ENCODE results near the gene ERMARD. TPM values are rescaled to one million over a fixed set of nuclear protein-coding genes. Genes with fewer than 3 reads are reported as not detected.

Gene ERMARD
- total RNA-seq, 1 experiment from 2014 or later = 19.6 TPM

GRCh38 chr6:169826697-169827096 is 75.3 kb downstream of the ERMARD start:
- intact Hi-C loops (cut with micrococcal nuclease; ENCODE audit: unreplicated experiment) = no loop called here
- Histone ChIP-seq H3K4me3 (ENCODE audit: low read depth, low read length, poor library complexity, severe bottlenecking) (no peak overlapping the region), H3K4me1 (ENCODE audit: insufficient read depth, low read length, poor library complexity, severe bottlenecking) (no peaks in the 10 kb centered on the region), H3K27me3 (replicated peaks; ENCODE audit: insufficient read depth, low read depth, low read length, poor library complexity) (no peaks in the 10 kb centered on the region), H3K27ac (ENCODE audit: low read depth, low read length, poor library complexity, severe bottlenecking) (no peak overlapping the region), H3K36me3 (ENCODE audit: insufficient read depth, low read length, poor library complexity, severe bottlenecking) (no peaks in the 10 kb centered on the region), H3K9me3 (ENCODE audit: low read depth, low read length, poor library complexity, severe bottlenecking) (no peaks in the 10 kb centered on the region)
- no peak for DNase-seq (ENCODE audit: low spot score)
- CTCF ChIA-PET = no interaction called here
- POLR2A ChIA-PET (ENCODE audit: low non-redundant PET) = no interaction called here
- BruUV-seq (replicated peaks) = no TSS peak
- no peak for TF ChIP-seq EZH2 (IDR thresholded peaks at IDR 0.05; ENCODE audit: borderline replicate concordance, low read depth, low read length, poor library complexity, severe bottlenecking)
- TF ChIP-seq CTCF (conservative IDR thresholded peaks at IDR 0.05; ENCODE audit: low read depth, low read length) = no peak

- H3K4me1 ChIP-seq (ENCODE audit: insufficient read depth, low read length, poor library complexity, severe bottlenecking) = peaks cover 6% of the 10 kb centered on the region
- no peaks in the 10 kb centered on the region for H3K9me3 ChIP-seq (ENCODE audit: low read depth, low read length, poor library complexity, severe bottlenecking)
- no peaks in the 10 kb centered on the region for H3K27me3 ChIP-seq (replicated peaks; ENCODE audit: insufficient read depth, low read depth, low read length, poor library complexity)
- CTCF ChIA-PET = no interaction called here
- no peak overlapping the region for H3K27ac ChIP-seq (ENCODE audit: low read depth, low read length, poor library complexity, severe bottlenecking)
- intact Hi-C loops (cut with micrococcal nuclease; ENCODE audit: unreplicated experiment) = no loop called here
- no peak for TF ChIP-seq CTCF (conservative IDR thresholded peaks at IDR 0.05; ENCODE audit: low read depth, low read length)
- TF ChIP-seq EZH2 (IDR thresholded peaks at IDR 0.05; ENCODE audit: borderline replicate concordance, low read depth, low read length, poor library complexity, severe bottlenecking) = no peak
- POLR2A ChIA-PET (ENCODE audit: low non-redundant PET) = no interaction called here
- no peak overlapping the region for H3K4me3 ChIP-seq (ENCODE audit: low read depth, low read length, poor library complexity, severe bottlenecking)
- H3K36me3 ChIP-seq (ENCODE audit: insufficient read depth, low read length, poor library complexity, severe bottlenecking) = no peaks in the 10 kb centered on the region
- no TSS peak for BruUV-seq (replicated peaks)
- DNase-seq (ENCODE audit: low spot score) = no peak
These were observed 75.9 kb downstream of the ERMARD start for GRCh38 chr6:169827290-169827717.

GRCh38 chr6:169828176-169828575 is 76.8 kb downstream of the ERMARD start:
- Histone ChIP-seq H3K27me3 (replicated peaks; ENCODE audit: insufficient read depth, low read depth, low read length, poor library complexity) (no peaks in the 10 kb centered on the region), H3K4me1 (ENCODE audit: insufficient read depth, low read length, poor library complexity, severe bottlenecking) (peaks cover 14% of the 10 kb centered on the region), H3K36me3 (ENCODE audit: insufficient read depth, low read length, poor library complexity, severe bottlenecking) (no peaks in the 10 kb centered on the region), H3K9me3 (ENCODE audit: low read depth, low read length, poor library complexity, severe bottlenecking) (no peaks in the 10 kb centered on the region), H3K27ac (ENCODE audit: low read depth, low read length, poor library complexity, severe bottlenecking) (no peak overlapping the region), H3K4me3 (ENCODE audit: low read depth, low read length, poor library complexity, severe bottlenecking) (no peak overlapping the region)
- ChIA-PET POLR2A (ENCODE audit: low non-redundant PET) (no interaction called here), CTCF (no interaction called here)
- TF ChIP-seq EZH2 (IDR thresholded peaks at IDR 0.05; ENCODE audit: borderline replicate concordance, low read depth, low read length, poor library complexity, severe bottlenecking) (no peak), CTCF (conservative IDR thresholded peaks at IDR 0.05; ENCODE audit: low read depth, low read length) (no peak)
- no TSS peak for BruUV-seq (replicated peaks)
- intact Hi-C loops (cut with micrococcal nuclease; ENCODE audit: unreplicated experiment) = no loop called here
- DNase-seq (ENCODE audit: low spot score) = no peak
